H1 (cell line): ENCODE measurements around the gene PDE1A. TPM values are rescaled to one million over a fixed set of nuclear protein-coding genes. Genes with fewer than 3 reads are reported as not detected.

ENCODE experiments used
- BRCA1 ChIP-seq: IDR thresholded peaks from 2 replicates; pipeline ENCODE4 v1.6.1; 2012; ENCODE audit warnings: low read depth, low read length, improper control_type of control experiment
- NANOG ChIP-seq: IDR thresholded peaks from 2 replicates; pipeline ENCODE4 v1.6.1; 2011; ENCODE audit warnings: low read length, low read depth, mild to moderate bottlenecking, inconsistent platforms; ENCODE audit not compliant: insufficient read depth, poor library complexity, severe bottlenecking
- polyA plus RNA-seq, 7 experiments: library from polyadenylated mRNA; depleted of rRNA in 3 of 7; stranded (reverse) in 5 of 7; unstranded in 2 of 7; fragments of >200 nt in 5 of 7; fragments of 200-250 nt in 2 of 7; gene quantifications; 1 replicate in 5 of 7; 2 replicates in 1 of 7; 4 replicates in 1 of 7; pipeline versions ENCODE4 v1.2.1 to v1.2.3, GENCODE V29; 2011 to 2013; ENCODE audit warnings: missing spikeins in 2 of 7, mixed read lengths in 2 of 7
- total RNA-seq: library from RNA; stranded (reverse); fragmentation: NEBNext Ultra II Directional; extraction: Animal tissue kit (Norgen Biotek cat#: 25700); gene quantifications from 2 replicates; pipeline ENCODE4 v1.2.1, GENCODE V29; 2021

PDE1A gene
- total and polyA plus RNA-seq, 2 of the 8 experiments (the other 6 are each of a cell fraction or from before 2014, with no cell fraction given), result 0.34 TPM; not detected in 1

GRCh38 chr2:182463760-182464159, 36.9 kb upstream of the PDE1A start (continued):
- TF ChIP-seq BRCA1 (no peak), NANOG (no peak)
